HFF-Myc (cell line): ENCODE results near the gene ARL16.

Source experiments
- DNase-seq: peaks from one replicate; pipeline ENCODE4 v3.0.0-alpha.2; 2011; ENCODE audit warnings: low read depth; ENCODE audit errors: extremely low read depth
- H3K4me3 ChIP-seq: replicated peaks from 2 replicates; pipeline ENCODE4 v1.5.1; 2011; ENCODE audit warnings: low read depth, mild to moderate bottlenecking, control low read depth, low read length
- CTCF ChIP-seq: IDR thresholded peaks from 2 replicates; pipeline ENCODE4 v1.5.1; 2012; ENCODE audit warnings: mild to moderate bottlenecking, low read depth, low read length, control low read depth; ENCODE audit errors: missing control alignments

ARL16 gene

DNA sequence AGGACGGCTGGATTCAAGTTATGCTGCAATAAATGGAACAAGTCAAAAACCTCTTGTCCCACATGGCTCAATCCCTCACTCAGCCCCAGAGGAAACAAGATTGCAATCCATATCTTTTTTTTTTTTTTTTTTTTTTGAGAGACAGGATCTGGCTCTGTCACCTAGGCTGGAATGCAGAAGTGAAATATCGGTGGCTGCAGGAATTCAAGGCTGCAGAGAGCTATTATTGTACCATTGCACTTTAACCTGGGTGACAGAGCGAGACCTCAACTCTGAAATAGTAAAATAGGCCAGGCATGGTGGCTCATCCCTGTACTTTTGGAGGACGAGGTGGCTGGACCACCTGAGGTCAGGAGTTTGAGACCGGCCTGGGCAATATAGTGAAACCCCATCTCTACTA is 24.6 kb downstream of the ARL16 start:
- DNase-seq, result no peak
- no peak for TF ChIP-seq CTCF
- no peak overlapping the region for H3K4me3 ChIP-seq

GRCh38 chr17:81656835-81657234 is 26.8 kb downstream of the ARL16 start:
- no peak for DNase-seq
- TF ChIP-seq CTCF, result no peak
- no peak overlapping the region for H3K4me3 ChIP-seq

GRCh38 chr17:81656118-81656743 is 27.4 kb downstream of the ARL16 start, which contains the start of gene PDE6G:
Gene PDE6G, minus strand, starts transcription at chr17:81656542. Its CDS starts 3,237 bp downstream, at chr17:81653305.
- no peak for TF ChIP-seq CTCF
- H3K4me3 ChIP-seq, result no peak within 1 kb of the TSS
- DNase-seq, result no peak

DNA sequence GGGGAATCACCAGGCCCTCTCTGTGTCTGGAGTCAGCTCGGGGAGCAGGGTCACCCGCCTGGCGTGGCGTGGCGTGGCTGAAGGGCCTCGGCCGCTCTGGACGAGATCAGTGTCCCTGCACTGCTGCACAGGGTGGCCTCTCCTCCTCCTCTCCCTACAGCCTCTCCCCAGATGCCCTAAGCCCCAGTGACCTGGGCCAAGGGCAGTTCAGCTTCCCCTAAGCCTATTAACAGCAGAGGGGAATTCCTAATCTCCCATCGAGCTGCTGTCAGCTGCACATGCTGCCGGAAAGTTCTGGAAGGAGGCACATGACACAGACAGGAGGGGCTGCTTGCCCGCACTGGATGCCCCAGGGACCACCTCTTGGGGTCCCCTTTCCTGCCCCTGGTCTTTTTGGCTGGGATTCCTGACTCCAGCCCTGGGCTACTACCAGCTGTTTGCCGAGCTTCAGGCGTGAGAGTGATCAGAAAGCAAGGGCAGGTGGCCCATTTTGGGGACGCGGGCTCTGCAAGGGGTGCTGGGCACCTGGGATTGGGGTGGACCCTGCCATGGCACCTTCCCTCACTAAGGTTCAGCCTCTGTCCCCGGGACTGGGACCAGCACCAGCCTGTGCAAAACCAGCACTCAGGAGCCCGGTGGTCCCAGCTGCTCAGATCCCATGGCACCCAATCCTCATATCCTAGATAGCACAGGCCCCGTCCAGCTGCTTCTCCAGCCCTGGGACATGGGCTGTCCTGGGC is 28.0 kb downstream of the ARL16 start:
- DNase-seq, result no peak
- no peak overlapping the region for H3K4me3 ChIP-seq
- no peak for TF ChIP-seq CTCF

DNA sequence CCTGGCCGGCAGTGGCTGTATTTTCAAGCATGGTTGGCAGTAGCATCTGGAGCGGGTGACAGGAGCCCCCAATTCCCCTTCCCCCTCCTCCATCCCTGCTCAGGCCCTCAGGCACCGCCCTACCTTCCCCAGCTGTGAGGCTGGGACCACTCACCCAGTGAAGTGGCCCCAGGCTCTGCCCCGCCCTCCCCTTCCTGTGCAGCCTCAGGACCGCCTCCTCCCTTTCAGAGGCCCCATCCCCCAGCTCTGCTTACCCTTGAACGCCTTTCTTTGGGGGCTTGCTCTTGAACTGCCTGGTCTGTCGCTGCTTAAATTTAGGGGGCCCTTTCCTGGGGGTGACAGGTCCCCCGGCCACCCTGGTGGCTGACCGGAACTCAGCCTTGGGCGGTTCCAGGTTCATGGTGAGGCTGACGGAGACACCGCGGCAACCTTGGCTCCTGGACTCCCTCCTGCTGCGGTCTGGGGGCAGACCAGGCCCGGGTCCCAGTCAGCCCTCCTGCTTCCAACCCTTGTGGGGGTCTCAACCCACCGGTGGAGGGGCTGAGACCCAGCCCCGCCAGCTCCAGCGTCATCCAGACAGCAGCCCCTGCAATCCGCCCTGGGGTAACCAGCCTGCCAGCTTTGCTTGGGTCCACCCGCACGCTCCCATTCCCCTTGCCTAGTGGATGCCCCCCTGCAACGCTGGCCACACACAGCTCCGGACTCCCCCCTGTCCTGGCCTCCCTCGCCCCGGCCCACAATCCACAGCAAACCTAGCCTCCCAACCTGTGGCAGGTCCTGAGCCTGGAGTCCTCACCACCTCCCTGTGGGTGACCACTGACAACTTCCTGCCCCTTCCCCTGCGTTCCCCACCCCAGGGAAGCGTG is 30.5 kb downstream of the ARL16 start:
- no peak for DNase-seq
- no peak overlapping the region for H3K4me3 ChIP-seq
- no peak for TF ChIP-seq CTCF

GRCh38 chr17:81651692-81652091 is 31.9 kb downstream of the ARL16 start:
- no peak overlapping the region for H3K4me3 ChIP-seq
- DNase-seq, result peak; percentile 49
- TF ChIP-seq CTCF, result no peak
